OCI-LY7 (cell line): ENCODE measurements around the gene SH3PXD2A. TPM values are rescaled to one million over a fixed set of nuclear protein-coding genes. Genes with fewer than 3 reads are reported as not detected.

ENCODE experiments used
- BruUV-seq: library from RNA; stranded (reverse); fragments of 400-500 nt; replicated peaks from 2 replicates; lab custom pipeline; 2021; lab: Mats Ljungman, UMichigan
- CTCF ChIA-PET: fragments of 300-600 bp; sonication (Branson Sonifier 250); formaldehyde crosslinking; loops from one replicate; lab custom pipeline; 2022; ENCODE audit warnings: antibody characterized with exemption; ENCODE audit not compliant: unreplicated experiment; lab: Charles Lee
- POLR2A ChIA-PET: fragments of 300-600 bp; sonication (Branson Sonifier 250); formaldehyde crosslinking; loops from one replicate; lab custom pipeline; 2022; ENCODE audit warnings: antibody characterized with exemption; lab: Charles Lee
- DNase-seq: peaks from one replicate; pipeline ENCODE4 v3.0.0-alpha.2; 2015; ENCODE audit warnings: low spot score
- H2AFZ ChIP-seq: fragments of 200-600 bp; sonication (generic), shearing (Covaris generic); 2 replicates; pipeline ENCODE4 v1.6.1; 2014; ENCODE audit warnings: mild to moderate bottlenecking, antibody characterized with exemption, low read length, moderate library complexity
- H3K27ac ChIP-seq: fragments of 200-600 bp; sonication (generic); 2 replicates; pipeline ENCODE4 v1.5.1; 2014; ENCODE audit warnings: mixed run types, low read depth, mild to moderate bottlenecking, moderate library complexity, low read length, inconsistent platforms; ENCODE audit not compliant: poor library complexity, severe bottlenecking
- H3K36me3 ChIP-seq: fragments of 200-600 bp; sonication (generic); 2 replicates; pipeline ENCODE4 v1.6.1; 2014; ENCODE audit warnings: mild to moderate bottlenecking, antibody characterized with exemption, low read length, moderate library complexity, mixed read lengths; ENCODE audit not compliant: insufficient read depth
- H3K4me1 ChIP-seq: fragments of 200-600 bp; sonication (generic); 2 replicates; pipeline ENCODE4 v1.5.1; 2014; ENCODE audit warnings: mild to moderate bottlenecking, low read length; ENCODE audit not compliant: insufficient read depth, poor library complexity, severe bottlenecking
- H3K4me2 ChIP-seq: fragments of 200-600 bp; sonication (generic); 2 replicates; pipeline ENCODE4 v1.6.1; 2014; ENCODE audit warnings: mild to moderate bottlenecking, low read length
- H3K4me3 ChIP-seq: fragments of 200-600 bp; sonication (generic); 2 replicates; pipeline ENCODE4 v1.5.1; 2014; ENCODE audit warnings: mild to moderate bottlenecking, low read depth, low read length; ENCODE audit not compliant: poor library complexity, severe bottlenecking
- H3K79me2 ChIP-seq: fragments of 200-600 bp; sonication (generic); 2 replicates; pipeline ENCODE4 v1.6.1; 2016; ENCODE audit warnings: low read depth, mild to moderate bottlenecking, low read length, moderate library complexity, mixed read lengths; ENCODE audit not compliant: insufficient read depth
- H3K9me2 ChIP-seq: fragments of 200-600 bp; sonication (generic); 2 replicates; pipeline ENCODE4 v1.6.1; 2016; ENCODE audit warnings: mild to moderate bottlenecking, low read length, mixed read lengths; ENCODE audit not compliant: insufficient read depth
- H3K9me3 ChIP-seq: fragments of 200-600 bp; sonication (generic); 2 replicates; pipeline ENCODE4 v1.6.1; 2014; ENCODE audit warnings: mild to moderate bottlenecking, mixed run types, low read length, mixed read lengths
- H4K20me1 ChIP-seq: fragments of 200-600 bp; sonication (generic); 2 replicates; pipeline ENCODE4 v1.6.1; 2014; ENCODE audit warnings: mild to moderate bottlenecking, antibody characterized with exemption, low read length, moderate library complexity, mixed read lengths; ENCODE audit not compliant: insufficient read depth
- CTCF ChIP-seq: fragments of 200-600 bp; sonication (generic); conservative IDR thresholded peaks from 2 replicates; pipeline ENCODE4 v1.5.1; 2014; ENCODE audit warnings: mild to moderate bottlenecking, antibody characterized with exemption, low read length, moderate library complexity, mixed read lengths
- EZH2phosphoT487 ChIP-seq: fragments of 200-600 bp; sonication (generic); IDR thresholded peaks from 2 replicates; pipeline ENCODE4 v1.6.1; 2018; ENCODE audit warnings: low read depth, borderline replicate concordance, mild to moderate bottlenecking, mixed run types, antibody characterized with exemption, low read length, moderate library complexity, mixed read lengths
- intact Hi-C: fragments of 100-400 bp; cut with micrococcal nuclease; formaldehyde crosslinking; loops from one replicate; pipeline ENCODE4 v1.10.0; 2022; ENCODE audit not compliant: unreplicated experiment
- total RNA-seq, 2 experiments: library from RNA; depleted of rRNA in 1 of 2; stranded (reverse); fragments of >200 nt in 1 of 2; shearing (Covaris generic) in 1 of 2; gene quantifications; 2 replicates each; pipeline ENCODE4 v1.2.3, GENCODE V29; 2014 to 2022

The SH3PXD2A gene
- total RNA-seq, 2 experiments from 2014 or later, result 0.85 to 5.9 TPM

- TF ChIP-seq CTCF (no peak), EZH2phosphoT487 (no peak)
- intact Hi-C loops, result no loop called here
- no peaks in the 10 kb centered on the region for H3K79me2 ChIP-seq
- H3K4me1 ChIP-seq, result no peaks in the 10 kb centered on the region
- BruUV-seq, result no TSS peak
- no peak for DNase-seq
- POLR2A ChIA-PET, result interaction anchor here (0.9 to 1.0 kb wide), 2 partner anchors 9 to 12 kb away, joined by 3 read pairs; no protein-coding TSS in a partner anchor
- H3K9me2 ChIP-seq, result no peaks in the 10 kb centered on the region
- H3K4me2 ChIP-seq, result no peak overlapping the region
- H2AFZ ChIP-seq, result no peak overlapping the region
- H3K9me3 ChIP-seq, result no peaks in the 10 kb centered on the region
- H3K27ac ChIP-seq, result no peak overlapping the region
- H3K36me3 ChIP-seq, result no peaks in the 10 kb centered on the region
- CTCF ChIA-PET, result interaction anchor here (0.7 kb wide), 1 partner anchor 9 kb away, joined by 3 read pairs; no protein-coding TSS in a partner anchor
- H4K20me1 ChIP-seq, result no peaks in the 10 kb centered on the region
- no peak overlapping the region for H3K4me3 ChIP-seq
These were observed 120.6 kb downstream of the SH3PXD2A start for GRCh38 chr10:103734731-103735130.

GRCh38 chr10:103733045-103733419, 122.3 kb downstream of the SH3PXD2A start:
- Histone ChIP-seq H3K9me2 (no peaks in the 10 kb centered on the region), H3K27ac (no peak overlapping the region), H3K4me2 (no peak overlapping the region), H3K4me3 (no peak overlapping the region), H4K20me1 (no peaks in the 10 kb centered on the region), H3K9me3 (no peaks in the 10 kb centered on the region), H3K36me3 (no peaks in the 10 kb centered on the region), H2AFZ (no peak overlapping the region), H3K79me2 (no peaks in the 10 kb centered on the region), H3K4me1 (no peaks in the 10 kb centered on the region)
- DNase-seq, result no peak
- intact Hi-C loops, result no loop called here
- TF ChIP-seq EZH2phosphoT487 (no peak), CTCF (no peak)
- BruUV-seq, result no TSS peak
- POLR2A ChIA-PET, result interaction anchor here (0.6 to 0.9 kb wide), 2 partner anchors 202 to 856 kb away, joined by 3 to 5 read pairs; no protein-coding TSS in a partner anchor
- CTCF ChIA-PET, result interaction anchor here (1.0 kb wide), 1 partner anchor 20 kb away, joined by 4 read pairs; no protein-coding TSS in a partner anchor

- BruUV-seq, result no TSS peak
These were observed 122.9 kb downstream of the SH3PXD2A start for GRCh38 chr10:103732339-103733044.

More at GRCh38 chr10:103732339-103733044, 122.9 kb downstream of the SH3PXD2A start:
- Histone ChIP-seq H3K36me3 (no peaks in the 10 kb centered on the region), H3K79me2 (no peaks in the 10 kb centered on the region), H3K9me2 (no peaks in the 10 kb centered on the region), H2AFZ (no peak overlapping the region), H3K9me3 (no peaks in the 10 kb centered on the region), H3K4me2 (no peak overlapping the region), H3K4me3 (no peak overlapping the region), H4K20me1 (no peaks in the 10 kb centered on the region), H3K27ac (no peak overlapping the region), H3K4me1 (no peaks in the 10 kb centered on the region)
- ChIA-PET POLR2A (interaction anchor here (0.6 kb wide), 1 partner anchor 203 kb away, joined by 3 read pairs; no protein-coding TSS in a partner anchor), CTCF (no interaction called here)
- intact Hi-C loops, result no loop called here
- no peak for DNase-seq
- no peak for TF ChIP-seq CTCF
- no peak for TF ChIP-seq EZH2phosphoT487
